ENCODE data around the gene TMEM208.

Gene TMEM208

GRCh38 chr16:67216612-67217490 is 10.1 kb upstream of the TMEM208 start:
- no peak overlapping the region for H3K4me3 ChIP-seq (ENCODE audit: low read length)
- no peak for DNase-seq (ENCODE audit: low read depth)
- TF ChIP-seq CTCF (conservative IDR thresholded peaks at IDR 0.05; ENCODE audit: low read depth, low read length): no peak

- DNase-seq (ENCODE audit: low read depth): no peak
- H3K4me3 ChIP-seq (ENCODE audit: low read length): no peak overlapping the region
Observed at GRCh38 chr16:67223992-67224391, 2.9 kb upstream of the TMEM208 start.

GRCh38 chr16:67226295-67226803 is 581 bp upstream of the TMEM208 start:
- DNase-seq (ENCODE audit: low read depth): no peak
- peak overlapping the region; percentile 98 for H3K4me3 ChIP-seq (ENCODE audit: low read length)
- no peak for TF ChIP-seq CTCF (conservative IDR thresholded peaks at IDR 0.05; ENCODE audit: low read depth, low read length)

More at GRCh38 chr16:67223992-67224391, 2.9 kb upstream of the TMEM208 start:
- TF ChIP-seq CTCF (conservative IDR thresholded peaks at IDR 0.05; ENCODE audit: low read depth, low read length): no peak

- no peak for TF ChIP-seq CTCF (conservative IDR thresholded peaks at IDR 0.05; ENCODE audit: low read depth, low read length)
- no peak for DNase-seq (ENCODE audit: low read depth)
- peak overlapping the region; percentile 98 for H3K4me3 ChIP-seq (ENCODE audit: low read length)
Observed at GRCh38 chr16:67227567-67227921, 614 bp downstream of the TMEM208 start.

GRCh38 chr16:67228034-67228785 is 1.3 kb downstream of the TMEM208 start:
- no peak for DNase-seq (ENCODE audit: low read depth)
- H3K4me3 ChIP-seq (ENCODE audit: low read length): peak overlapping the region; percentile 98
- no peak for TF ChIP-seq CTCF (conservative IDR thresholded peaks at IDR 0.05; ENCODE audit: low read depth, low read length)

- no peak for DNase-seq (ENCODE audit: low read depth)
- TF ChIP-seq CTCF (conservative IDR thresholded peaks at IDR 0.05; ENCODE audit: low read depth, low read length): no peak
- H3K4me3 ChIP-seq (ENCODE audit: low read length): no peak overlapping the region
Observed at GRCh38 chr16:67228905-67229304, 2.0 kb downstream of the TMEM208 start.
